Lung (tissue), 12 donors: ENCODE results near the gene FAM227B. TPM values are rescaled to one million over a fixed set of nuclear protein-coding genes. Genes with fewer than 3 reads are reported as not detected.

Experiments
- ATAC-seq: fragments of 200-7000 bp; cut with Tn5 transposase; one replicate; pipeline ENCODE4 v1.9.1; 2020; ENCODE audit warnings: moderate number of reproducible peaks; ENCODE audit not compliant: insufficient read depth, low FRiP score
- DNase-seq, 3 donors: peaks; one replicate each; pipeline ENCODE4 v3.0.0-alpha.2; 2013 to 2017
- H3K27ac ChIP-seq, 2 donors: one replicate each; pipeline ENCODE4 v1.5.1; 2013; ENCODE audit warnings: mild to moderate bottlenecking in 2 of 2, moderate library complexity in 2 of 2, control low read depth in 1 of 2, inconsistent platforms in 1 of 2, low read depth in 1 of 2, low read length in 1 of 2
- H3K27me3 ChIP-seq, 3 donors: one replicate each; pipeline ENCODE4 v1.5.1; 2013; ENCODE audit warnings: low read length in 2 of 3; ENCODE audit not compliant: control insufficient read depth in 3 of 3, insufficient read depth in 3 of 3
- H3K36me3 ChIP-seq, 4 donors: one replicate each; pipeline ENCODE4 v1.5.1; 2013; ENCODE audit warnings: low read length in 4 of 4, mild to moderate bottlenecking in 1 of 4, moderate library complexity in 1 of 4; ENCODE audit not compliant: control insufficient read depth in 4 of 4, insufficient read depth in 4 of 4
- H3K4me1 ChIP-seq, 5 donors: one replicate each; pipeline ENCODE4 v1.5.1; 2013; ENCODE audit warnings: low read length in 5 of 5, mild to moderate bottlenecking in 2 of 5, moderate library complexity in 1 of 5; ENCODE audit not compliant: control insufficient read depth in 5 of 5, insufficient read depth in 5 of 5
- H3K4me3 ChIP-seq: one replicate; pipeline ENCODE4 v1.5.1; 2013; ENCODE audit warnings: mild to moderate bottlenecking, control low read depth, moderate library complexity
- H3K9ac ChIP-seq, 2 donors: one replicate each; pipeline ENCODE4 v1.5.1; 2013; ENCODE audit warnings: low read length in 2 of 2, control low read depth in 1 of 2; ENCODE audit not compliant: insufficient read depth in 1 of 2
- H3K9me3 ChIP-seq, 4 donors: one replicate each; pipeline ENCODE4 v1.5.1; 2013; ENCODE audit warnings: low read length in 3 of 4, mild to moderate bottlenecking in 1 of 4, moderate library complexity in 1 of 4; ENCODE audit not compliant: control insufficient read depth in 4 of 4, insufficient read depth in 3 of 4
- WGBS, 2 donors: extraction: QIAGEN DNeasy Blood & Tissue Kit; methylation state at CpG; one replicate each; pipeline ENCODE4 v1.1.7; 2013; 5-methylcytosine and 5-hydroxymethylcytosine counted together
- polyA plus RNA-seq, 2 donors: library from polyadenylated mRNA; stranded (reverse); fragments of 200-250 nt; gene quantifications; one replicate each; pipeline ENCODE4 v1.2.1, GENCODE V29; 2013
- total RNA-seq, 2 donors: library from RNA; depleted of rRNA in 1 of 2; stranded (reverse); fragments of >200 nt in 1 of 2; gene quantifications; one replicate each; pipeline ENCODE4 v1.2.1, GENCODE V29; 2014 to 2021
- TF ChIP-seq, protein P1 (sequence below): IDR thresholded peaks from 2 replicates; pipeline ENCODE4 v1.5.1; 2012; ENCODE audit warnings: mild to moderate bottlenecking; ENCODE audit errors: control extremely low read depth, extremely low read depth
- donor health status: control.
- donor health status: control.
- donor health status: Bipolar disorder and iron deficiency.
- donor health status: healthy.
- donor health status: DM: yes; HTN: yes; CAD: no.

FAM227B gene
- total and polyA plus RNA-seq, 4 donors = 2.2 to 14.5 (median 4.7) TPM

DNA sequence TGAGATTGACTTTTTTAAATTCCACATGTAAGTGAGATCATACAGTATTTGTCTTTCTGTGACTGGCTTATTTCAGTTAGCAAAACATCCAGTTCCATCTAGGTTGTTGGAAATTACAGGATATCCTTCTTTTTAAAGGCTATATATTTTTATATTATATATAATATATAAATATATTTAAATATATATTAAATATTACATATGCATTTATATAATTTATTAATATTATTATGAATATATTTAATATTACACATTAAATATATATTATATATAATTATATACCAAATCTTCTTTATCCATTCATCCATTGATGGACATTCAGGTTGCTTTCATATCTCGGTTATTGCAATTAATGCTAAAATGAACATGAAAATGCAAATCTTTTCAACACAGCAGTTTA lies 49.9 kb downstream of the FAM227B start:
- Histone ChIP-seq H3K9me3 (no peaks in the 10 kb centered on the region), H3K4me1 (no peaks in the 10 kb centered on the region), H3K27me3 (no peaks in the 10 kb centered on the region), H3K27ac (no peak overlapping the region), H3K4me3 (no peak overlapping the region), H3K9ac (no peak overlapping the region), H3K36me3 (peaks cover 0 to 4% (median 1%) of the 10 kb centered on the region in 4 donors)
- no peak for ATAC-seq
- DNase-seq = no peak
- TF ChIP-seq, protein P1, sequence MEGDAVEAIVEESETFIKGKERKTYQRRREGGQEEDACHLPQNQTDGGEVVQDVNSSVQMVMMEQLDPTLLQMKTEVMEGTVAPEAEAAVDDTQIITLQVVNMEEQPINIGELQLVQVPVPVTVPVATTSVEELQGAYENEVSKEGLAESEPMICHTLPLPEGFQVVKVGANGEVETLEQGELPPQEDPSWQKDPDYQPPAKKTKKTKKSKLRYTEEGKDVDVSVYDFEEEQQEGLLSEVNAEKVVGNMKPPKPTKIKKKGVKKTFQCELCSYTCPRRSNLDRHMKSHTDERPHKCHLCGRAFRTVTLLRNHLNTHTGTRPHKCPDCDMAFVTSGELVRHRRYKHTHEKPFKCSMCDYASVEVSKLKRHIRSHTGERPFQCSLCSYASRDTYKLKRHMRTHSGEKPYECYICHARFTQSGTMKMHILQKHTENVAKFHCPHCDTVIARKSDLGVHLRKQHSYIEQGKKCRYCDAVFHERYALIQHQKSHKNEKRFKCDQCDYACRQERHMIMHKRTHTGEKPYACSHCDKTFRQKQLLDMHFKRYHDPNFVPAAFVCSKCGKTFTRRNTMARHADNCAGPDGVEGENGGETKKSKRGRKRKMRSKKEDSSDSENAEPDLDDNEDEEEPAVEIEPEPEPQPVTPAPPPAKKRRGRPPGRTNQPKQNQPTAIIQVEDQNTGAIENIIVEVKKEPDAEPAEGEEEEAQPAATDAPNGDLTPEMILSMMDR = no peak
- 94 to 95% methylated on average over 1 of the region's 1 CpG for WGBS, 2 donors

DNA sequence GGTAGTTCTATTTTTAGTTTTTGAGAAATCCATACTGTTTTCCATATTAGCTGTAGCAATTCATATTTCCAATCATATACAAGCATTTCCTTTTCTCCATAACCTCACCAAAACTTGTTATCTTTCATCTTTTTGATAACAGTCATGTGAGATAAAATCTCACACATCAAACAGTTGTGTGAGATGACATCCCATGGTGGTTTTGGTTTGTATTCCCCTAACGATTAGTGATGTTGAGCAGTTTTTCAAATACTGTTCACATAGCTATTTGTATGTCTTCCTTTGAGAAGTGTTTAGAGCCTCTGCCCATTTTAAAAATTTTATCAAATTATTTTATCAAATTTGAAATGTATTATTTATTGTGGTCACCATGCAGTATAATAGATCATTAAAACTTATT lies 50.4 kb downstream of the FAM227B start:
- no peaks in the 10 kb centered on the region for H3K27me3 ChIP-seq
- no peak overlapping the region for H3K27ac ChIP-seq
- TF ChIP-seq, protein P1 = no peak
- no peak for ATAC-seq
- H3K36me3 ChIP-seq = peaks cover 0 to 4% (median 1%) of the 10 kb centered on the region in 4 donors
- DNase-seq = no peak
- H3K4me1 ChIP-seq = no peaks in the 10 kb centered on the region
- WGBS, 2 donors = 37 to 75% methylated on average over 1 of the region's 1 CpG
- H3K4me3 ChIP-seq = no peak overlapping the region
- no peak overlapping the region for H3K9ac ChIP-seq
- H3K9me3 ChIP-seq = no peaks in the 10 kb centered on the region

DNA sequence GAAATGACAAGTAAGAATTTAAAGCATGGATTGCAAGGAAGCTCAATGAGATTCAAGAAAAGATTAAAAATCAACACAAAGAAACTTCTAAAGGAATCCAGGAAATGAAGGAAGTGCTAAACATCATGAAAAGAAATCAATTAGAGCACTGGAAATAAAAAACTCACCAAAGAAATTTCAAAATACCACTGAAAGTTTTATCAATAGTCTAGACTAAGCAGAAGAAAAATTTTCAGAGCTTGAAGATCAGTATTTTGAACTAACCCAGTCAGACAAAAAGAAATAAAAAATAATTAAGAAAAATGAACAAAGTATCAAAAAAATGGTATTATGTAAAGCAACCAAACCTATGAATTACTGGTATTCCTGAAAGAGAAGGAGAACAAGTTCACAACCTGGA lies 60.6 kb downstream of the FAM227B start:
- H3K27ac ChIP-seq = no peak overlapping the region
- H3K4me1 ChIP-seq = no peaks in the 10 kb centered on the region
- H3K36me3 ChIP-seq = no peaks in the 10 kb centered on the region
- no peak overlapping the region for H3K4me3 ChIP-seq
- DNase-seq (no peak), ATAC-seq (no peak)
- no peak overlapping the region for H3K9ac ChIP-seq
- TF ChIP-seq, protein P1 = no peak
- H3K27me3 ChIP-seq = no peaks in the 10 kb centered on the region
- peaks cover 0 to 17% (median 14%) of the 10 kb centered on the region in 4 donors for H3K9me3 ChIP-seq

DNA sequence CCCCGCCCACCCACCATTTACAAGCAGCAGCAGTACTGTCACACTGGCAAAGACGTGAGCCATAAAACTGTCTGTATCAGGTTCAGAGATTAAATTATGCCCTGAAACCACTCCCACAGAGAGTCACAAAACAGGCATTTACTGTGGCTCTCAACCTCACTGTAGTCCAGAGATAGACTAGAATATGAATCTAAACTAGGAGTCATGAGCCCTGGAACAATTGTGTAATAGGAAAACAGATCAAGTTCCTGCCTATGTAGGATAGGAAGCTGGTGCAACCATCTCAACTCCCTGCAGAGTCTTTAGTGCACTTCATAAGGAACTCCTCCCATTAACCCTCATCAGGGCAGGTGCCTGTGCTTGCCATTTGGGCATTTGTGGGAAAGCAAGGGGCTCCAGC lies 61.7 kb downstream of the FAM227B start:
- H3K9me3 ChIP-seq = peaks cover 0 to 23% (median 14%) of the 10 kb centered on the region in 4 donors
- ATAC-seq = no peak
- H3K4me3 ChIP-seq = no peak overlapping the region
- TF ChIP-seq, protein P1 = no peak
- DNase-seq = no peak
- H3K27ac ChIP-seq = no peak overlapping the region
- whole genome bisulfite sequencing, 2 donors = 89% methylated on average over 2 of the region's 2 CpGs
- peaks cover 0 to under 1% (median 0%) of the 10 kb centered on the region in 5 donors for H3K4me1 ChIP-seq
- no peak overlapping the region for H3K9ac ChIP-seq
- H3K36me3 ChIP-seq = no peaks in the 10 kb centered on the region
- H3K27me3 ChIP-seq = no peaks in the 10 kb centered on the region
